ENCODE results near the gene LYL1. TPM values are rescaled to one million over a fixed set of nuclear protein-coding genes. Genes with fewer than 3 reads are reported as not detected.

LYL1 gene
- total and polyA plus RNA-seq, 9 of the 15 experiments (the other 6 are each of a cell fraction or from before 2014, with no cell fraction given): 1.3 to 266 (median 34.0) TPM

GRCh38 chr19:13069415-13070359 lies 33.0 kb downstream of the LYL1 start (continued):
- peak in 1 of 3 experiments; percentile 83; a peak in 2 of 6 replicates for TF ChIP-seq ZBTB11 (CRISPR knock-in tag; IDR thresholded peaks at IDR 0.05)
- TF ChIP-seq MNT (conservative IDR thresholded peaks at IDR 0.05): peak; percentile 93 to 96
- peak; percentile 85 to 86 for TF ChIP-seq MAZ (CRISPR knock-in tag; conservative IDR thresholded peaks at IDR 0.05 in 1 of 2, IDR thresholded peaks at IDR 0.05 in 1 of 2)
- TF ChIP-seq ZNF274 (IDR thresholded peaks at IDR 0.05; ENCODE audit: borderline replicate concordance, low read depth, low read length): peak; percentile 37; the same call in 1 of the 2 replicates
- TF ChIP-seq JUN (IDR thresholded peaks at IDR 0.05; ENCODE audit: borderline replicate concordance, low read depth, low read length): no peak; the same call in 1 of the 2 replicates
- no peak for TF ChIP-seq JUN (CRISPR knock-in tag; IDR thresholded peaks at IDR 0.05; ENCODE audit: borderline replicate concordance)
- TF ChIP-seq SMARCE1 (IDR thresholded peaks at IDR 0.05): peak; percentile 99
- no peak for TF ChIP-seq ZNF316 (IDR thresholded peaks at IDR 0.05)
- peak; percentile 78 for TF ChIP-seq DACH1 (IDR thresholded peaks at IDR 0.05; ENCODE audit: partially characterized antibody)
- no peak for TF ChIP-seq HOMEZ (CRISPR knock-in tag; IDR thresholded peaks at IDR 0.05)
- TF ChIP-seq GATAD2A (IDR thresholded peaks at IDR 0.05): peak; percentile 88
- TF ChIP-seq SMARCC2 (IDR thresholded peaks at IDR 0.05; ENCODE audit: low read depth): peak; percentile 97
- TF ChIP-seq CEBPG (CRISPR knock-in tag; IDR thresholded peaks at IDR 0.05): no peak
- no peak for TF ChIP-seq CEBPG (tag; conservative IDR thresholded peaks at IDR 0.05 in 1 of 2, IDR thresholded peaks at IDR 0.05 in 1 of 2)
- TF ChIP-seq ZNF280B (CRISPR knock-in tag; IDR thresholded peaks at IDR 0.05): no peak
- TF ChIP-seq KLF16 (IDR thresholded peaks at IDR 0.05): peak; percentile 98
- TF ChIP-seq ZNF253 (CRISPR knock-in tag; conservative IDR thresholded peaks at IDR 0.05): no peak
- TF ChIP-seq SREBF2 (CRISPR knock-in tag; IDR thresholded peaks at IDR 0.05): no peak

All from K562 (cell line).